ENCODE results near the gene TANC1.

TANC1 gene

DNA sequence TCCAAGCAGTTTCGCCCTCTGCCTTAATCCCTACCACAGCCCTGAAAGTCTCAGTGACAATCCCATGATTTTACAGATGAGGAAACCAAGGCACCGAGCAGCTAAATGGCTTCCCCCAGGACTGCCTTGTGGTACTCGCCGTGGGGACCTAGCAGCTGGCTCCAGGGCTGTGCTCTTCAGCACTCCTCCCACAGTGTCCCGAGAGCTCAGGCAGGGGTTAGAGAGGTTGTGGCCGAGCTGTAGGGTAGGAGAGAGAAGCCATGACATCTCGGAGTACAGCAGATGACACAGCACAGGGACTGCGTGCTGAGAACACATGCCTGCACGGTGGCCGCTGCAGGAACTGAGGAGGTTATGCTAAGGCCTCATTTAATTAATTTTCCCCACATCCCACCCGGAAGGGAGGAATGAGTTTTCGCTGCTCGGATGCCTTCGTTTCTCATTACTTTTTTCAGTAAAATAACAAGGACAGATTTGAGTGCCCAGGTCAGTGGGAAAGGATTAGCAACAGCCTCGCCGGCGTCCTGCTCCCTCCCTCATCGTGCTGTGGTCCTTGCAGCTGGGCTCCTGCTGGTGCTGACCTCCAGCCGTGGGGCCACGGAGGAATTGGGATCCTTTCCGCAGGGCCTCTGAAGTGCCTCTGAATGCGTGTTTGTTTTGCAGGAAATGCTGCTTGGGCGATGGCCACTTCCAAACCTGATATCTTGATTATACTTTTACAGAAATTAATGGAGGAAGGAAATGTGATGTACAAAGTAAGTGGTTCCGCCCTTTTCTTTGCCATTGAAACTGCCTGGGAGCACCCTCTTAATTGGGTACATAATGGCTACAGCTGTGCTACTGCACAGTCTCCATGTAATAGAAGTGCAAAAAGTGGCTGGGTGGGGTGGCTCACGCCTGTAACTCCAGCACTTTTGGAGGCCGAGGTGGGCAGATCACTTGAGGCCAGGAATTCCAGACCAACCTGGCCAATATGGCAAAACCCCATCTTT is 256.9 kb downstream of the TANC1 start:
- no peak for DNase-seq (ENCODE audit: low spot score)

DNA sequence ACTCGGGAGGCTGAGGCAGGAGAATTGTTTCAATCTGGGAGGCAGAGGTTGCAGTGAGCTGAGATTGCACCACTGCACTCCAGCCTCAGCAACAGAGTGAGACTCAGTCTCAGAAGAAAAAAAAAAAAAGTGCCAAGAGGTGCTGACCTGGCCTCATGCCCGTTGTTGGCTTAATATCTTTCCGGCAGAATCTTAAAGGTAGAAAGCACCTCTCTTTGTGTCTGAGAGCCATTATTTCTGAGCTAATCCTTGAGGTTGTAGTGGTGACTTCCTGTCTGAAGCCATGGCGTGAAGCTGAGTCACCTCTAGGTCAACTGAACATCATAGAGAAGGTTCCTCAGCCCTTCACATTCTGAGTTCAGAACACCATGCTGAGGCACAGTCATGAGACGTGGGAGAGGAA is 257.6 kb downstream of the TANC1 start:
- peak; percentile 9 for DNase-seq (ENCODE audit: low spot score)

DNA sequence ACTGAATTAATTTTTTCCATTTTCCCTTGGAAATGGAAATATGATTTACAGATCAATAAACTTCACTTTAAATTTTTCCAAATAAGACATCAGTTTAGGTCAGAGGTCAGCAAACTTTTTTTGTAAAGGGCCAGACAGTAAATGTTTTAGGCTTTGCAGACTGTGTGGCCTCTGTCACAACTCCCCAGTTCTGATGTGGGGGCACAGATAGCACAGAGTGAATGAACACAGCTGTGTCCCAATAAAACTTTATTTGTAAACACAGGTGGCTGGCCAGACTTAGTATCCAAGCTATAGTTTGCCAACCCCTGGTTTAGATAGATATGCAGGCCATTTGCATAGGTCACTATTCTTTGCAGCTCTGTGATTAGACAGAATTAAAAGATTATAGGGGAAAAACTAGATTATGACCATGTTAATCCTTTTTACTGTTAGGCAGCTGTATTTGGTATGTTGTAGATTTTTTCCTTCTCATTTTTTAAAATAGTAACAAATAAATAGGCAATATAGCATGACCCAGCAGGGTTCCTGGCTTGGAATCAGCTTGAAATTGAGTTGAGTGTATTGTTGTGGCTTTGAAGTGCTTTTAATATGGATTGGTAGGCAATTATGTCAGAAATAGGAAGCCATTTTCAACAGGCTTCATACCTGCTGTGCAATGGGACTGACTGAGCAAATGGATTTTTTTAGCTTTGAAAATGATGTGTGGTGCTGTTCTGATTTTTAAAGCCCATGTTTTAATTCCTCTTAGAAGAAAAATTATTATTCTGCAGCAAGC is 258.4 kb downstream of the TANC1 start:
- no peak for DNase-seq (ENCODE audit: low spot score)

DNA sequence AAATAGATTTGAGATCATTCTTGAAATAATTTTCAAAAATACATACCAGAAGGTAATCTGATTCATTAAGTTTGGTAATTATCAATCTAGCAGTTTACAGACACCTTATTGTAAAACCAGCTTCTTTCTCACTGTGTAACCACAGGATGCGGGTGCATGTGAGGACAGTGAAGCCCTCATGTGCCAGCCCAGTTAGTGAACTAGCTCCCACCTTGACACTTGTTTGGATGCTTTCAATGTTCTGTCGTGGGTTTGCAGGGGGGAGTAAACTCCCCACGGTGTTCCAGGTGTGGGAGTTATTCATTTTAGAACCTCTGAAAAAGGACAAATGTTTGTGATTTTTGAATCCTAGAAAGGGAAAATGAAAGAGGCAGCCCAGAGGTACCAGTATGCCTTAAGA is 259.0 kb downstream of the TANC1 start:
- DNase-seq (ENCODE audit: low spot score) = no peak

DNA sequence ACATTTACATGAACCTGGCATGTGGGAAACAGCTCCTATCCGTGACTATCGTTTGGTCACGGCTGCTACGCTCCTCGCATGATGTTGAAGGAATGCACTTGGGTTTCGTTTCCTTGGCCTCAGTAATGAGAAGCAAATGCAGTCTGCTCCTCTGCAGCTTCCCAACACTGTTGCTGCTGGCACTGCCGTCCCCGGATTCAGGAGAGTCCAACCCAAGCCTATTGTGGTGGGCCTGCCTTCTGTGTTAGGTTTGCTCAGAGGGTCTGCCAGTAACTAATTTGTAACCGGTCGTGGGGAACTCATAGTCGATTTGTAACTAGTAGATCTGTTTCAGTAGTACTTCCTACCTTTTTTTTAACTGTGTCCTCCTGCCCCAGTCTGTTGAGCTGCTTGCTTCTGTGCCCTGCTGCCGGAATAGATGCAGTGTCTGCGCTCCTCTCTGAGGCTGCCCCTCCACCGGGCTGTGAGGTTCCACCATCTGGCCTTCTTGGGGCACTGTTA is 259.7 kb downstream of the TANC1 start:
- no peak for DNase-seq (ENCODE audit: low spot score)

DNA sequence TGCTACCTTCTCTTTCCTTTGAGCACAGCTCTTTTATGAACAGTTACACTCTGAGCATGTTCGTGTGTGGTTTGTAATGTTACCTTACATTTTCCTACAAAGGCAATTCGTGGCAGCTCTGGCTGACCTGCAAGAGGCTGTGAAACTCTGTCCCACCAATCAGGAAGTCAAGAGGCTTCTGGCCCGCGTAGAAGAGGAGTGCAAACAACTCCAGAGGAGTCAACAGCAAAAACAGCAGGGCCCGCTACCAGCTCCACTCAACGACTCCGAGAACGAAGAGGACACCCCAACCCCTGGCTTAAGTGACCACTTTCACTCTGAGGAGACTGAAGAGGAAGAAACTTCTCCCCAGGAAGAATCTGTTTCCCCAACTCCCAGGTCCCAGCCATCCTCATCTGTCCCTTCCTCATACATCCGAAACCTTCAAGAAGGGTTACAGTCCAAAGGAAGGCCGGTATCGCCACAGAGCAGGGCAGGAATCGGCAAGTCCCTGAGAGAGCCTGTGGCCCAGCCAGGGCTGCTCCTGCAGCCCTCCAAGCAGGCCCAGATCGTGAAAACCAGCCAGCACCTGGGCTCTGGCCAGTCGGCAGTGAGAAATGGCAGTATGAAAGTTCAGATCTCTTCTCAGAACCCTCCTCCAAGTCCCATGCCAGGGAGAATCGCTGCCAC is 261.2 kb downstream of the TANC1 start:
- DNase-seq (ENCODE audit: low spot score) = no peak

DNA sequence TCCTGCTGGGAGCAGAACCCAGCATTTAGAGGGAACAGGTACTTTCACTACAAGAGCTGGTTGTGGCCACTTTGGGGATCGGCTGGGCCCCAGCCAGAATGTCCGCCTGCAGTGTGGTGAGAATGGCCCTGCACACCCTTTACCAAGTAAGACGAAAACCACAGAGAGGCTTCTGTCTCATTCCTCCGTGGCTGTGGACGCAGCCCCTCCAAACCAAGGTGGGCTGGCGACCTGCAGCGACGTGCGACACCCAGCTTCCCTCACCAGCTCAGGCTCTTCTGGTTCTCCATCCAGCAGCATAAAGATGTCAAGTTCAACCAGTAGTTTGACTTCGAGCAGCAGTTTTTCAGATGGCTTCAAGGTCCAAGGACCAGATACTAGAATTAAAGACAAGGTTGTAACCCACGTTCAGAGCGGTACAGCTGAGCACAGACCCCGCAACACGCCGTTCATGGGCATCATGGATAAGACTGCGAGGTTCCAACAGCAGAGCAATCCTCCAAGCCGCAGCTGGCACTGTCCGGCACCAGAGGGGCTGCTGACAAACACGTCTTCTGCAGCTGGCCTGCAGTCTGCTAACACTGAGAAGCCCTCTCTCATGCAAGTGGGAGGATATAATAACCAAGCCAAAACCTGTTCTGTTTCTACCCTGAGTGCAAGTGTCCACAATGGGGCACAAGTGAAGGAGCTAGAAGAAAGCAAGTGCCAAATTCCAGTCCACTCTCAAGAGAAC is 261.9 kb downstream of the TANC1 start:
- DNase-seq (ENCODE audit: low spot score) = no peak

DNA sequence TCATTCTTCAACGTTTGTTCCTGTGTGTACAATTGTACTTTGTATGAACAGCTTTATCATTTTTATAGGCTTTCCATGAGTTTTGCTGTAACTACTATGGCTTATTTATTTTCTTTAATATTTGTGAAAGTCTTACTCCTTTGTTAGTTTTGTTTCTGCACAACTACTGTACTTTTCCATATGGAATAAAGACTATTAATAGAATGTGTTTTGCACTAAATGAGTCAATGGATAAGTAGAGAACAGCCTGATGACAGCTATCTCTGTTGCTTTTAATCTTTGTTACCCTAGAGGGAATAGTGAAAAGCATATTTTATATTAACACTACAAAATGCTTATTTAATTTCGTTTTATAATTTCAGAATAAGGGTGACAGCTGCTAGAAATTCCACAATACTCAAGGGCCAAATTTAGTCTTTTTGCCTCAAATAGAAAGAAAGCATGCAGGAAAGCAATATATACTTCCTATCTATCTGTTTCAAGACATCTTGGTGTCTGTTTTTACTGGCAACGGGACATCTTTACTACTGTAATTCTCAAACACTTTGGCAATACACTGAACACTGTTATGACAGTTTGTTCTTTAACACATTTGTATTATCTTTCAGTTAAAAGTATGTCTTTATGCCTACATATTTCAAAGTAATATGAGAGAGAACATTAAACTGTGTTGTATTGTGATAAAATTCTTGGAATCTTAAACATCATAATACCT is 264.2 kb downstream of the TANC1 start:
- DNase-seq (ENCODE audit: low spot score) = no peak

DNA sequence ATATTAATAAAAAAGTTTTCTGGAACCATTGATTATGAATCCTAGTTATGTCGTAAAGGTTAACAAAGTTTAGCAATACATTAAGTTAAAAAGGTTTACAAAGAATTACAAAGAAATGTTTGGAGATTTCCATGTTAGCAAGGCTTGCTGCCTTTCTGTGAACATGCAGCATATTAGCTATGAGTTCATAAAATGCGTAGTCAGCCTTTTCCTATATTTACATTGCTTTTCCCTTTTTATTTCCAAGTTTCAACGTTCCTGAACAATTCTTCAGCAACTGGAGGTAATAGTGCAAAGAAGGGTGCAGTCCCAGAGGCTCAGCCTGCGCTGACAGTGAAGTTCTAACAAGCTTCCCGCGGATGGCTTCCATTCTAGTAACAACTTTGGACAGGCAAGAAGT is 266.4 kb downstream of the TANC1 start:
- DNase-seq (ENCODE audit: low spot score) = no peak

DNA sequence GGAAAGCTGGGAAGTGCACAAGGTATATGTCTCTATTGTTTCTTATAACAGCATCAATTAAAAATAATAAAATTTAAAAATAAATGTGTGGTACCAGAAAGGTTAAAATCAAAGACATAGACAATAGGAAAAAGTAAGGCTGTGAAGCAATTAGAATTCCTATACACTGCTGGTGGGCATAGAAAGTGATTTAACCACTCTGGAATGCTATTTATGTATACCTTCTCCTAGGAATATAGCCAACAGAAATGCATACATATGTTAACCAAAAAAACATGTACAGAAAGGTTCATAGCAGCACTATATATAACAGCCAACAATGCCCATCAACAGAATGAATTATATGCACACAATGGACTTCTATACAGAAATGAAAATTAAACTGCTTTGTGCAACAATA is 275.1 kb downstream of the TANC1 start:
- DNase-seq (ENCODE audit: low spot score) = no peak

DNA sequence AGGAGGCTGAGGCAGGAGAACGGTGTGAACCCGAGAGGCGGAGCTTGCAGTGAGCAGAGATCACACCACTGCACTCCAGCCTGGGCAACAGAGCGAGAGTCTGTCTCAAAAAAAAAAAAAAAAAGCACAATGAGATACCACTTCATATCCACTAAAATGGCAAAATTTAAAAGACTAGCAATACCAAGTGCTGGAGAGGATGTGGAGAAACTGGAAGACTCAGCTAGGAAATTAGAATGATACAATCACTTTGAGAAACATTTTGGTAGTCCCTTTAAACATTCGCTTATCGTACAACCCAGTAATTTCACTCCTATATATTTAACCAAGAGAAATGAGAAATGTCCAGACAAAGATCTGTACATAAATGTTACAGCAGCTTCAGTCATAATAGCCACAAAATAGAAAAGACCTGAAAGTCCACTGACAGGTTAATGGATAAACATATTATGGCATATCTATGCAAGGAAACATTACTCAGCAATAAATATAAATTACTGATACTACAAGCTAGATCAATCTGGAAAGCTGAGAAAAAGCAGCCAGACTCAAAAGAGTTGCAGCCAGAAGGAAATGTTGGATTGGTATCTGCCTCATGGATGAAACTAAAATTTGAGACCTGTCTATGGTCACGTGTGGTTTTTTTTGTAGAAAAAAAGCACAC is 278.0 kb downstream of the TANC1 start:
- DNase-seq (ENCODE audit: low spot score) = no peak

DNA sequence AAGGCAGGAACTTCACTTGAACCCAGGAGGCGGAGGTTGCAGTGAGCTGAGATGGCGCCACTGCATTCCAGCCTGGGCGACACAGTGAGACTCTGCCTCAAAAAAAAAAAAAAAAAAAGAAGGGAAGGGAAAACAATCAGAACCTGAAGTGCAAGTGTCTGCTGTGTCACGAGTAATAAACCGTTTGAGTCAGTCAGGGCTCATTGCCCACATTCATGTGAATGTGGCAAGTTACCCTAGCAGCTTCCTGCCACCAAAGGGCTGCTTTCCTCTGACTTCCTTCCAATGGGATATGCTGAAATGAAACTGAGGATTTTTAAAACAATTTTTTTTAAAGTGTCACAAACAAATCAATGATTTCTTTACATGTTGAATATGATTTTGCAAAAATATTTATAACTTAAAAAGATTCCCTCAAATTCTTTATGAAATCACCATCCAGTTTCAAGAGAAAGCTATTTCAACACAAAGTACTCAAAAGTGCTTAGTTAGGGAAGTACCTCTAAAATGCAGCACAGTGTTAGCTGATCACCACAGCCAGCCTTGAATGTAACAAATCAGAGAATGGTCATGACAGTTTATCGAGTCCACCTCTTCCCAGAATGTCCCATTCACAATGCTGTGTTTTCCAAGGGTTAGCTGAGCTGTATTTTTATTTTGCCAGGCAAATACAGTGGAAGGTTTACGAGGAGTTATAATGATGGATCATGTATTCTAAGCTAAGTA is 281.7 kb downstream of the TANC1 start:
- peak; percentile 87 for DNase-seq (ENCODE audit: low spot score)

DNA sequence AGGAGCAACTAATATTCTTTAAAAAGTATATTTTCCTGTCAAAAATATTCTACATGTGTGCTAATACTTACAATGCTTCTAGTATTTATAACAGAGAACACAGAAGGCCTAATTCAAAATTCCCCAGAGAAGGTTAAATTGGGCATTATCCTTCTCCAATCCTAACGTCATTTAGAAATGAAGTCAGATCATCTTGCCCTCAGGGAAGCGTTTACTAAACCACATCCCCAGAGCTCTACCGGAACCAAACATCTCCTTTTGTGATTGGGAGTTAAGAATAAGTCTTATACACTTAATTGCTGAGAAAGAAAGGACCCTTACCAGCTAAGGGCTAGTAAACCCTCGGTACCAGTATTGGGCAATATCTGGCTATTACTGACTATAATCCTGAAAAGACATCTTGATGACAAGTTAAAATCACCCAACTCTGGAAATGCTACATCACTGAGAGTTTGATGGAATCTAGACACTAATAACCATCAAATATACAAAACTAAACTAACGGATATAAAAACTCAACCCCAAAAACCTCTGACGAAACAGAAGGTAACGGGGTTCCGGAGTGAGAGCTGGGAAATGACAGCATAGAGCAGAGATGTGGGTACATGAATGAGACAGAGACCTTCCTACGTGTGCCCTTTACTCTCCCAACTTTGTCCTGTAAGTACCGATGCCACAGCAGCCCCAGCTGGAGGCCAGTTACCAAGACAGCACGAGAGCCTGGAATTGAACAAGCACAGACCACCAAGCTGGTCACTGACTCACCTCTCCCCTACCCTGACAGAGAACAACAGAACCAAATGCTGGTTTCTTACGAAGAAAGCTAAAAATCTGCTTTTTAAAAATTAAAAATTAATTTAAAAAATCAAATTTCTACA is 283.1 kb downstream of the TANC1 start:
- no peak for DNase-seq (ENCODE audit: low spot score)

DNA sequence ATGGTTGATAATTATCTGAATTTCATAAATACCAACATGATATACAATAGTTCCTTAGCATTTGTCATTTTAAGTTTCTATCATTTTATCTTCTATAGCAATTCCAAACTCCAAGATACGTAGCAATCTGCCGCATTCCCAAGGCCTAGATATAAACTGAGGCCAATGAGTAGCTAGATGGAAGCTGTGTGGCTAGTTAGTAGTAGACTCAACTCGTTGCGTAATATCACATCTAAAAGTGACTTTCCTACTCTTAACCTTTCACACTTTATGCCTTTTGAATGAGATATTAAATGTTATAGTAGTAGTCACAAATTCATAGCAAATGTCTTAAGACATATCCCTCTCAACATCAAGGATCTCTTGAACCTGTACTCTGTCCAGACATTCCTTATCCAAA is 284.5 kb downstream of the TANC1 start:
- no peak for DNase-seq (ENCODE audit: low spot score)

DNA sequence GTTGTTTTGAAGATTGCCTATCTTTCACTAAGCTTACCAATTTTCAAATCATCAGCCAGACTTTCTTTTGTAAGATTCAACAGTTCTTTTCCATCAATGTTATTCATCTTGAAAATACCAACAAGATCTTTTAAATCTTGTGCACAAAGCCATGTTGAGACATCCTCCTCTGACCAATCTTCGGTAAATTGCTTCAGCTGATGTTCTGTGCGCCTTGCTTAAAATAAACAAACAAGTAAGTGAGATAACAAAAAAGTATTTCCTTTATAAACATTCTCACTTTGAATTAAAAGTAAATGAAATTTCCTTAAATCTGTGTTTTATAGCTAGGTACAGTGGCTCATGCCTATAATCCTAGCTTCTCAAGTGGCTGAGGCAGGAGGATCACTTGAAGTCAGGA is 287.7 kb downstream of the TANC1 start:
- no peak for DNase-seq (ENCODE audit: low spot score)

DNA sequence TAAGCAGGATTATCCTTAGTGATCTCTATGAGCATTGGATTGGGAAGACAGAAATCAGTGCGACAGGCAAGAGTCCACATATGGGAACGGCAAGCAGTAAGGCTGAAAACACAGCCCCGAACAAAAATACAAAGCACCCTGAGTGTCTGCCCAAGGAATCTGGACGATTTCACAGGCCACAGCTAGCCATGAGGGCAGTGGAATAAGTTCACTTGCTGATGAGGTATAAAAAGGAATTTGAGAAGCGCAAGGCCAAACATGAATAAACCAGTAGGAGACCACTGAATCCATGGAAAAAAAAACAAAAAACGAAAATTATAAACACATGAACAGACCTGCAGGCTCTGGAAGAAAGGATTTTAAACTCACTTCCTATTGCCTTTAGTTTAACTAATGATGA is 293.8 kb downstream of the TANC1 start:
- DNase-seq (ENCODE audit: low spot score) = no peak

DNA sequence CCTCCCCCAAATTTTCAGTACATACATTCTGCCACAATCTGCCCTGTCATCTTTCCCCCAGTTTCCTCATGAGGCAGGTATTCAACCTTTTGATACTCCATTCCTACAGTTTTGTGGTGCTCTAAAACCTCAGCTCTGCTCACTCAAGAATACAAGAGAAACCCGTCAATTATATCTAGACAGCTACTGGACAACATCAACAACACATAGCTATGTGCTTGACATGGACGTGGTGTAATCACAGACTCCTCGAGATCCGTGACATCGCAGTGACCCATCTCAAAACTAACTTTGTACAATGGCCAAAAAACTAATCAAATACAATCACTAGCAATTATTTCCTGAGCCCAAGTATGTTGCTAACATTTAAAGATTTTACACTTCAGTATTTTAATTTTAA is 294.5 kb downstream of the TANC1 start:
- DNase-seq (ENCODE audit: low spot score) = no peak

DNA sequence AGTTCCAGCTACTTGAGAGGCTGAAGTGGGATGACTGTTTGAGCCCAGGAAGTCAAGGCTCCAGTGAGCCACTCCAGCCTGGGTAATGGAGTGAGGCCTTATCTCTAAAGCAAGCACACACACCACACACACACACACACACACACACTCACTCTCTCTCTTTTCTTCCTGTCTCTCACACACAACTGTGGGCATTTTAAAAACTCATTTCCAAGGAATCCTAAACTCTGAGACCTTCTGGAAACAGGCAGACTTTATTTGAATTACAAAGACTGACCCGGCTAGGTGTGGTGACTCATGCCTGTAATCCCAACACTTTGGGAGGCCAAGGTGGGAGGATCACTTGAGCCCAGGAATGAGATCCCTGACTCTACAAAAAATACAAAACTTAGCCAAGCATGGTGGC is 296.7 kb downstream of the TANC1 start:
- no peak for DNase-seq (ENCODE audit: low spot score)

DNA sequence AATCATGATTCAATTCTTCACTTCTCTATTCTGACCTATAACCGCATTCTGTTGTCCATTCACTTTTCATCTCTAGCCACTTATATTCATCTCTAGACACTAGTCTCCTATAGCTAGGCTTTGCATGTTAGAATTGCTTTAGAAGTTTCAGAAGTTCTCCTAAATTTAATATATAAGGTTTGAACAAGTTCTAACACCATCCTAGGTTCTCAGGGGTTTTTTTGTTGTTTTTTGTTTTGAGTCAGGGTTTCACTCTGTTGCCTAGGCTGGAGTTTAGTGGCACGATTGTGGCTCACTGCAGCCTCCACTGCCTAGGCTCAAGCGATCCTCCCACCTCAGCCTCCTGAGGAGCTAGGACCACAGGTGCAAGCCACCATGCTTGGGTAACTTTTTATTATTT is 298.1 kb downstream of the TANC1 start:
- no peak for DNase-seq (ENCODE audit: low spot score)
